ENCODE measurements around the gene GRB14.
A peak's percentile ranks its signal among the peaks of the same experiment; 100 is the strongest.
"Not testable (repeated sequence)": the region's sequence is repeated elsewhere in the genome, so short reads cannot be mapped to it uniquely, and the experiment has no call there.

Gene GRB14

DNA sequence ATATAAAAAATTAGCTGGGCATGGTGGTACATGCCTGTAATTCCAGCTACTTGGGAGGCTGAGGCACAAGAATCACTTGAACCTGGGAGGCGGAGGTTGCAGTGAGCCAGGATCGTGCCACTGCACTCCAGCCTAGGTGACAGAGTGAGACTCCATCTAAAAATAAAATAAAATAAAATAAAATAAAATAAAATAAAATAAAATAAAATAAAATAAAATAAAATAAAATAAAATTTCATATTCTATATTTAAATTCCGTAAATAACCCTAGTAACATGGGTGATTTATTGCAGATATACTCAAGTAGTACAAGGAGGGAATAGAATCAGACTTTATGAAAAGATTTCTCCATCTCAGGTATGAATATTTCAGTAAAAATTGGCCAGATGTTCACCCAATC lies 71.6 kb downstream of the GRB14 start:
- DNase-seq: not testable (repeated sequence)

DNA sequence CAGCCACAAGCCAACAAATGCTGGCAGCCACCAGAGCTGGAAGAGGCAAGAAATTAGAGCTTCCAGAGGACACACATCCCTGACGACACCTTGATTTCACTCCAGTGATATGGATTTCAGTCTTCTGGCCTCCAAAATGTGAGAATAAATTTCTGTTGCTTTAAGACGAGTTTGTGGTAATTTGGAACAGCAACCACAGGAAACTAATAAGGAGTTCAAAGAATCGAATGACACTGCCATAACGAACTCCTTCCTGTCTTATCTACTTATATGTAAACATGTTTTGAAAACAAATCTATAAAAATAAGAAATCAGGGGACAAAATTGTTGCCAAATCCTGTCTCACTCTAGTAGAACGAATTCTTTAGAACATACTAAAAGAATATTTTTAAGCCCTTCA lies 75.8 kb downstream of the GRB14 start:
- no peak for DNase-seq

DNA sequence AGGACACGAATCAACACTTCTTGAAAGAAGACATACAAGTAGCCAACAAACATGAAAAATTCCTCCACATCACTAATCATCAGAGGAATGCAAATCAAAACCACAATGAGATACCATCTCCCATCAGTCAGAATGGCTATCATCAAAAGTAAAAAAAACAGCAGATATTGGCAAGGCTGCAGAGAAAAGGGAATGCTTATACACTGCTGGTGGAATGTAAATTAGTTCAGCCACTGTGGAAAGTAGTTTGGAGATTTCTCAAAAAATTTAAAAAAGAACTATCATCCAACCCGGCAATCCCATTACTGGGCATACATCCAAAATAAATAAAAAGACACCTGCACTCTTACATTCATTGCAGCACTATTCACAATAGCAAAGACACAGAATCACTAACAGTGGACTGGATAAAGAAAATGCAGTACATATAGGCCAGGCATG lies 78.7 kb downstream of the GRB14 start:
- DNase-seq: peak; percentile 28

DNA sequence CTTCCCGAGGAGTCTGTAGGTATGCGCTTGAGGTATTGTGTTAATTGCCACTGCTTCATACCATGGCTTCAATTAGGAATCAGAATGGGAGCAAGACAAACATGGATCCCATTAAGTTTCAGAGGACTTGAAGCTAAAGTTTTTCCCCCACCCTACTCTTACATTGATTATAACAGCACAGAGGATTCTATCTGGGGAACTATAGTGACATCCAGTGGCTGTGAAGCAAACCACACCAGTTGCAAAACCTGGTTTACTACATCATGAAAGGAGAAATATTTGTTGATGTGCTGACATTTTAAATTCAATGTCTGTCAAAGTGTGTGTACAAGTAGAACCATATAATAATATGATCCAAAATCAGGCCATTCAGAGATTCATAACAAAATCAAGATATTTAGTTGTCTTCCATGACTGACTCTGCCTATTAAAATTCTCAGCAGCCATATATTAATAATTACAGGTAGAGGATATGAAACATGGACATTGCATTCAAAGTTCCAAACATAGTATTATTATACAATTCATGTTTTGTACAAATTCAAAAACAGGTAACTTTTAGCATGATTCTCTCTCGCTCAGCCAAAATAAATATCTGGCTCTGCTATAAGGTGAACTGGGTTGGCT lies 82.9 kb downstream of the GRB14 start:
- DNase-seq: peak; percentile 11

DNA sequence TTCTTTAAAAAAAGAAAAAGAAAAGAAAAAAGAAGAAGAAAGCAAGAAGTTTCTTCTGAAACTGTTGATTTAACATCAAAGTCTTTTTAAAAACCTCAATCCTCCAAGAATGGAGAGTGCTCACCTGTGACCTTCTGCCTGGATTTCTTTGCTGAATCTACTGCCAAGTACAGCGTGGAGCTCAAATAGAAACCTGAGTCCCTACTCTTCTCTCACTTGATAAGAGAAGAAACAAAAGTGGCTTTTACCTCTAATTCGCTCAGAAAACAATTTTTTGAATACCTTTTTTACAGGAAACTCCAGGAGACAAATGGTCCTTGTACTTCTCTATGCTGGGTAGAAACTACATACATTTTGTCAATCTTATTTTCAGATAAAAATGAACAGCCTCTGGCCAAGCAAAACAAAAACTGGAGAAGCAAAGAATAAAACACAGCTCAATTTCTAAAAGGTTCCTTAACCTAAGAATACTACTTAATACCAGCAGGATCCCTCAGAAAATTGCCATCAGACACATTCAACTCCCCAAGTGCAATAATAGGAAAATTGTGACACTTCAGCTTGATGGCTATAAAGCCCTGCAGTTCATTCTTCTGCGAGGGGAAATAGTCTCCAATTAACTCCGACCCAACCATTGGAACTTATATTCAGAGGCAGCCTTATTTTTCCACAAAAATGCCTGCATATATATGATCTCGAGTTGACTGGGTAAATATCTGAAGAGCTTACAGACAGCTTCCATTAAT lies 85.8 kb downstream of the GRB14 start:
- DNase-seq: no peak

DNA sequence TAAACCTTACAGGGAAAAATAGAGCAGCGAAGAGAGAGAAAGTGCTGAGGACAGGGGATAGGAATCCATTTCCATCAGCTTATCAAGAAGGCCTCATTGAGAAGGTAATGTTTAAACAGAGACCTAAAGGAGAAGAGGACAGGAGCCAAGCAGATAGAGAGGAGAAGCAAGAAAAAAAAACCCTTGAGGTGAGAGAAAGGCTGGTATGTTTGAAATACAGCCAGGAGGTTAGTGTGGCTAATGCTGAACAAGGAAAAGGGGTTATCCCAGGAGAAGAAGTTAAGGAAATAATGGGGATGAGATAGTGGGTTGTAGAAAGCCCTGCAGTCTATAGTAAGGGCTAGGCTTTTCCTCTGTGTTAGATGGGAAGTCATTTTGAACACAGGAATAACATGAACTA lies 90.8 kb downstream of the GRB14 start:
- DNase-seq: no peak

DNA sequence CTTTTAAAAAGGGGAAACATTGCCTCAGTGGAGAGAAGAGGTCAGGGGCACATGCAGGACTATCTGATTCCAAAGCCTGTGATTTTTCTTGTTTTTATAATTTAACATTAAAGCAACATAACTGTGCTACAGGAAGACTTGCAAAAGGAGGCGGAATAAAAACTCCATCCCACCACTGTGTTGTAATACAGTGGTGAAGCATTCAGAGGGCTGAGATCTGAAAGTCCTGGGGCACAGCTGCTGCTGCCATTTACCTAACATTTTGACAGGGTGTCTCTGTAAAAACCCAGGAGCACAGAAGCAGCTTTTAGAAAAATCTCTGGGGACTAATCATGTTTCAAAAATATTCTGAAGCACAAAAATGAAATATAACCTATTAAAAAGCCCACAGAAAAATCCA lies 97.6 kb downstream of the GRB14 start:
- no peak for DNase-seq

DNA sequence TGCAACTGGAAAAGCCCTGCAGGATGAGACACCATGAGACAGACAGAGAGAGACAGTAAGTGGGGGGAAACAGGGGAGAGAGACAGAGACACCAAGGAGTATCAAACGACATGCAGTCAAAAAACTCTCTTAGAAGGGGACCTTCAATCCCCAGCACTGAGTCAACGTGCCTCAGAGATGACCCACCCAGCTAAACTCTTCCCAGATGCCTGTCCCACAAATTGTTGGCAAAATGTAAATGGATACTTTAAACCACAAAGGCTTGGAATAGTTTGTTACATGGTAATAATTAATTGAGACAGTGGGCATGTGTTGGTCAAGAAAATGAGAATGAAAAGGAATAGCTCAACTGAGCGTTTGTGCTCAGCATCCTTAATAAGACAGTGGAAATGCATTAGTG lies 98.3 kb downstream of the GRB14 start:
- no peak for DNase-seq

DNA sequence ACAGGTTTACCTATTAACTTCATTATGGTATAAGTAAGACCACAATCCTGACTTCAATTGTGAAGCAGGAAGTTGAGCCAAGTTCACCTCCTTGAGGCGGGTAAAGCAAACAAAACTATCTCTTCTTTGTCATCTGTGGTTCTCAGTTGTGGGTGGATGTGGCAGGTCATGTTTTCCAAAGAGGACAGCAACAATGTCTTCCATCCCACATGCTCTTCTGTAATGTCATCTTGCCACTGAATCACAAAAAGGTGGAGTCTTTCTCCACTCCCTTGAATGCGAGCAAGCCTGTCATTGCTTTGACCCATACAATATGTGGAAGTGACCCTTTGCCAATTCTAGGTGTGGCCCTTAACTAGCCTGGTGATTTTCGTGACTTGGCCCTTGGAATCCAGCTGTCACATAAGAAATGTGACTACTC lies 98.7 kb downstream of the GRB14 start:
- no peak for DNase-seq

DNA sequence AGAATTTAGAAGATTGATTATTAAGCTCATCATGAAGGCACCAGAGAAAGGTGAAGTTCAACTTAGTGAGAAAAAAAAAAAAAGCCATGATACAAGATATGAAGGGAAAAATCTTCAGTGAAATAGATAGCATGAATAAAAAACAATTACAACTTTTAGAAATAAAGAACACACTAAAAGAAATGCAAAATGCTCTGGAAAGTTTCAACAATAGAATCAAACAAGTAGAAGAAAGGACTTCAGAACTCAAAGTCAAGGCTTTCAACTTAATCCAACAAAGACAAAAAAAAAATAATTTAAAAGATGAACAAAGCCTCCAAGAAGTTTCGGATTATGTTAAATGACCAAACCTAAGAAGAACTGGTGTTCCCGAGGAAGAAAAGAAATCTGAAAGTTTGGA lies 105.5 kb downstream of the GRB14 start:
- no peak for DNase-seq

DNA sequence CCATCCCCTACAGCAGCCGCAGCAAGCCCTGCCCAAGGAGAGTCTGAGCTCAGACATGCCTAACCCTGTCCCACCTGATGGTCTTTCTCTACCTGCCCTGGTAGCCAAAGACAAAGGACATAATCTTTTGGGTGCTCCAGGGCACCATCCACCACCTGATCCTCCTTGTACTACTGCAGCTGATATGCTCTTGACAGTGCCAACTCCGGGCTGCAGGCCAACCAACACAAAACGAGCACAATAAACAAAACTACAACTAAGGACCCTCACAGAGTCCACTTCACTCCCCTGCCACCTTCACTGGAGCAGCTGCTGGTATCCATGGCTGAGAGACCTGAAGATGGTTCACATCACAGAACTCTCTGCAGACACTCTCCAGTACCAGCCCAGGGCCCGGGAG lies 106.3 kb downstream of the GRB14 start:
- peak; percentile 73 for DNase-seq

DNA sequence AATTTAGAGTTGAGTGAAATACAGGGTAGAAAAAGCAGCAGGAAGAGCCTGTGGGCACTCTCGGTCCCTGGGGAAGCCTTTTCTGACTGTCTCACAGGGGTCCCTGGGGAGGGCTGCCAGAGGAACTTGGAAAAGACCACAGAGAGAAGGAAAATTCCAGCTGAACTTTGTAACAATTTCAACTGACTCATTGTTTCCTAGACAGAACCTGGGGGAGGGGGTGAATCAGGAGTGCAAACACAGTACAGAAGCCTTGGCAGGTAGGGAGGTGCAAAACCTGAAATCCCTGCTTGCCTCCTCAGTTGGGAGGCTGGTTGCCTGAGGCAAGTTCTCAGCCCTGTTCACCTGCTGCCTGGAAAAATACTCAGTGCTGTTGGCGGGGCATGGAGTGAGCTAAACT lies 106.8 kb downstream of the GRB14 start:
- no peak for DNase-seq

DNA sequence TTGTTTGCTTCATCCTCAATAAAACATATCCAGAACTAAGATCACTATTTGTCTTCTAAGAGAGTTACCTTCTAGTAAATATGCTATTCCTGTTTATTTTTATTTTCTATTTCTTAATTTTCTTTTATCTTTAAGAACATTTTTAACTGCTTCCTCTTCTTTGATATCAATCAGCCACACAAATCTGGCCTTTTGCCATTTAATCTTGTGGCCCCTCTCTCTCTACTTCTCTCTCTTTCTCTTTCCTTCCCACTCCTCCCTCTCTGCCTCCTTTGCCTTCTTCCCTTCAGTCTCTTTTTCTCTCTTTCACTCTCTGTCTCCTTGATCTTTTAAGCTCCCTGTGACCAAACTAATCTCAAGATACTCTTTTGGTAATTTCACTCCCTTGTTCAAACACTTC lies 108.4 kb downstream of the GRB14 start:
- DNase-seq: no peak

DNA sequence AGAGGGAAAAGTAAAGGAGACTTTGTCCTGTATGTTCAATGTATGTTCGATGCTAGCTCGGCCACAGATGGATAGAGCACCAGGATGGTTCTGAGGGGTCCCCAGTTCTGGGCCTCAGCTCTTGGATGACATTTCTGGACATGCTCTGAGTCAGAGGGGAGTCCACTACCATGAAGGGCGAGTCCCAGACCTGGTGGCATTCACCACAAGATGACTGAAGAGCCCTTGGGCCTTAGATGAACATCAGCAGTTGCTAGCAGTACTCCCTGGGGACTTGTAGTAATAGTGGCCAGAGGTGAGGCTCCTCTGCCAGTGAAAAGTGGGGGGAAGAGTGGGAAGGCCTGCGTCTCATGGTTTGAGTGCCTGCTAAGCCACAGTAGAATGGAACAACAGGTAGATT lies 109.5 kb downstream of the GRB14 start:
- no peak for DNase-seq

DNA sequence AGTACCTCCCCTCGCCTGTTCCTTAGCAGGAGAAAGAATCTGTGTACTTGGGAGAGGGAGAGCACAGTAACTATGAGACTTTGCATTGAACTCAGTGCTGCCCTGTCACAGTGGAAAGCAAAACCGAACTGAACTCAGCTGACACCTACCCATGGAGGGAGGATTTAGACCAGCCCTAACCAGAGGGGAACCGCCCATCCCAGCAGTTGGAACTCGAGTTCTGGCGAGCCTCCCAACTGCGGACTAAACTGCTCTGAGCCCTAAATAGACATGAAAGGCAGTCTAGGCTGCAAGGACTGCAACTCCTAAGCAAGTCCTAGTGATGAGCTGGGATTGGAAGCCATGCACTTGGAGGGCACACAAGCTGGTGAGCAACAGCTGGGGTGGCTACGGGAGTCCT lies 110.4 kb downstream of the GRB14 start:
- DNase-seq: no peak

DNA sequence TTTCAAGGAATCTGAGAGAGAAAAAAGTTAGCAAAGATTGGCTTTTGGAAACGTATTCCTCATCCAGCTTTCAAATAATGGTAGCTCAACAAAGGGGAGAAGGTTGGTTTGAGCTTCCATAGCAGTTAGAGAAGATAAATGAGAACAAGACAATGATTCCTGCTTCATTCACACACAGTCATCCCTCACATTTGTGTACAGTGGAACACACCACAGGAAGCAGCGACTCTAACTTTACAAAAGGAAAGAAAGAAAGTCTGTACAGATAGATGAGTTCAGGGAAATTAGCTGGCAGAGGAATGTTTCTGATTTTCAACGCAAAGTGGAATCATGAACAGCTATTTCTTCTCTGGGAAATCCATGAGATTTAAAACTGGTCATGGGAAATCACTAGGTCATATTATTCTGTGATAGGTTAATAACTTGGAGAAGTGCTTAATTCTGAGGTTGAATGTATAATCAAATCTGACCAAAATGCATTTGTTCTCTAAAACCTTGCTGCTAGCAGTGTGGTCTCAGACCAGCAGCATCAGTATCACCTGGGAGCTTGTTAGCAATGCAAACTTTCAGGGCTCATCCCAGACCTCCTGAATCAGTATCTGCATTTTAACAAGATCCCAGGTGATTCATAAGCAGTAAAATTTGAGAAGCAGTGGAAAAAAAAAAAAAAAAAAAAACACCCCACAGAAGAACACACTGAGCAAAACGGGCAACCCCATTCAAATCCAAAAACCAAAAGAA lies 112.0 kb downstream of the GRB14 start:
- DNase-seq: no peak

DNA sequence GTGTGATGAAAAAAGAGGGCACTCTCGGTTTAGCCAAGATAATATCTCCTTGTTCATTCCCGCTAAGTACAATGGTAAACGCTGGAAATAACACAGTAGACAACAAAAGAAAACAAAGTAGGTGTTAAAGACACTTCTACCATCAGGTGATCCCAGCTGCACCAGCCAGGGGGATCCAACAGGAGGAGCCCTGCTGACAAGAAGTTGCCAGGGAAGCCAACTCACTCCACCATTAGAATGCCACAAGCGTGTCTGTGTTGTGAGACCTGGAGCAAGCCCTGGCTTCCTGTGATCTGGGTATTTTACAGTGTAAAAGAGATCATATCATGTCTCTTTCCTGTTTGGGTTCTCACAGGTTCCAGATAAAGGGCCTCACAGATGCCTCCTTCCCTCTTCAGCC lies 117.0 kb downstream of the GRB14 start:
- no peak for DNase-seq

DNA sequence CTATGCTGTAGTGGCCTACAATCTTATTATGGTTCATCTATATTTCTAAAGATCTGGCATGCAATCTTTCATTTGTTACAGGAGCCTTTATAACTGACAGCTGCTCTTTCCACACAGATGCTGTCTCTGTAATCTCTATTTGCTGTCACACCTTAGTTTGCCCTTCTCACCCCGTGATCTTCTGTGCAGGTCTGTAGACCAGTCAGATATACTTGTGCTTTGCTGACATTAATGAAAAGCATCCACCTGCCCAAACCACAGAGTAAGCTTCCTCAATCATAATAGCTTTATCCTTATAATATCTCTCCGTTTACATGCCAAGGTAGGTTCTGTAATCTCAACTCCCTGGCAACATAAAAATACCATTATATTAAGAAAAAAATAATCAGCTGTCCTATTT lies 122.4 kb downstream of the GRB14 start:
- no peak for DNase-seq

DNA sequence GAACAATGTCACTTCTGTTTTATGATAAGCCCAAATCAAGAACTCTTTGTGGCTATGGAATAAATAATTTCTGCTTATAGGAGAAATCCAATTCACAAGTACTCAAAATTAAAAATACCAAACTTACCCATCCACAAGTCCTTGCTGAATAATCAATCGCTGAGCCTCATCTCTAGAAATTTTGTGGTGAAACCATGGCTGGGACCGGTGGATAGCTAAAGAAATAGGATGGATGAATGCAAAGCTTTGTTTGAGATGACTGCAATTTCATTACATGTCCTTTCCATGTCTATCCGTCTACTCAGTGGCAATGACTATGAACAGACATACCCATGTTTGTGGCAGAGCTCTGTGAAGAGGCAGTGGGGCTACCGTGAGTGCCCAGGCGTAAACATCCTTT lies 124.4 kb downstream of the GRB14 start:
- no peak for DNase-seq

DNA sequence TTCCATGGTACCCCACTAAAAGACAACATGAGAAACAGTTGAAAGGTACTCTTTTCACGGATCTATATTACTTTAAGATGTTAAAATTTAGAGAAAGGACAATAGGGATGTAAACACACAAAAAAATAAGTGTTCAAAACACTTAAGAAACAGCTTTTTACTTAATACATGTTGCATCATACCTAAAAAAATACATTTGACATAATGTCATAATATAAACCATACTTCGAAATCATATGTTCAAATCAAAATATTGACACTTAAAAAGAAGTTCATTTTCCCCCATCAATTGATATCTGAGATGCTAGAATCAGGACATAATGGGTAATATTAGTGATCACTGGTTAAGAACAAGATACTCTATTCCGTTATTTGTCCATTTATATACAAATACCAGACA lies 124.9 kb downstream of the GRB14 start:
- no peak for DNase-seq

DNA sequence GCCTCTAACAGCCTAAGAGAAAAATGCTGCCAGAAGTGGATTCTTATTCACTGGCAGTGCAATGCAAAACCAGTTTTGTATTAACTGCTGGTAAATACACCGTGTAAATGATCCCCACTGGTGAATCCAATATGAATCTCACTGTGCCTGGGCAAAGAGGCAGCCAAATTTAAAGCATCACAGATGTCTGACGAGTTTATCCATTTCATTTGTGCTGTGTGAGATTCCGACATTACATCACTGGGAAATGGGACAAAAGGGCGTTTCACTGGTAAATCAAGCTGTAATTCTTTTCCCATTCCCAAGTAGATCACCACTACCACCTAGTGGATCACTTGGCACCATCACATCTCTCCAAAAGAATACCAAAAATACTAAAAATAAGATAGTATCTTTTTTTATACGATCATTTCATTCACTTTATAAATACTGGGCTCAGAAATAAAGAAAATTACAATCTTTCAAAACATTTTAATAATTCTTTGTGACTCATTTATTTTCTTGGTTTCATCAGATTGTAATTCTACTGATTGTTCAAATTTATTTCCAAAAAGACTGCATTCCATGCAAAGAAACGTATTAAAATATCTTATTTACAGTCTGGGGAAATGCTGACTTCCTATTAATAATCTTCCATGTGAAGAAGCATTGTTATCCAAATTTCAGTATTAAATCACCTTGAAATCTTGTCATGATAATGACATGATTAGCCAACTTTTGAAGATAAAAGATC lies 125.6 kb downstream of the GRB14 start:
- DNase-seq: no peak

DNA sequence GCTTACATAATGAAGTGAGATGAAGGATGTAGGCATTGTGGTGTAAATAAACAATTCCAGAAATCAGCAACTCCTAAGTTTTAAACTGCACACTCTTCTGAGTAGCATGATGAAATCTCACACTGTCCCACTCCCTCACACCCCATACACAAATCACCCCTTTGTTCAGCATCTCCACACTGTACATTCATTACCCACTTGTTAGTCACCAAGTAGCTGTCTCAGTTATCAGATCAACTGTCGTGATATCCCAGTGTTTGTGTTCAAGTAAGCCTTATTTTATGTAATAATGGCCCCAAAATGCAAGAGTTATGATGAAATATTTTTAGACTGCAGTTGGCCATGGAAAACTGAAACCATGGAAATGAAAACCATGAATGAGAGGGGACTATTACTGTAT lies 135.7 kb downstream of the GRB14 start:
- no peak for DNase-seq

DNA sequence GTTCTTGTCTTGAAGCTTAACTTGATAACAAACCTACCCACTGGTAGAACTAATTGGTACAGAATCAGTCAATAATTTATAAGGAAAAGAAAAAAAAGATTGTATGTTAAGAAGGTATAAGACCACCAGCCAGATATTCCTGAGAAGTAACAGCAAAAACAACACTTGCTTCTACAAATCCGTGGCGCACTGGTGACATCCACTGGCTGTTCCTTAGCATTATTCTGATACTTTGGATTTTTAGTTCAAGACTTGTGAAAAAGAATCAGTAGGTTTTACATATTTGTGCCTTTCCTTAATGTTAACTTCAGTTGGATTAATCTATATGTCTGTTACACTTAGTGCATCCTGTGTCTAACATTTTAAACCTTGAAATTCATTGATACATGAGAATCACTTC lies 141.8 kb downstream of the GRB14 start:
- no peak for DNase-seq

DNA sequence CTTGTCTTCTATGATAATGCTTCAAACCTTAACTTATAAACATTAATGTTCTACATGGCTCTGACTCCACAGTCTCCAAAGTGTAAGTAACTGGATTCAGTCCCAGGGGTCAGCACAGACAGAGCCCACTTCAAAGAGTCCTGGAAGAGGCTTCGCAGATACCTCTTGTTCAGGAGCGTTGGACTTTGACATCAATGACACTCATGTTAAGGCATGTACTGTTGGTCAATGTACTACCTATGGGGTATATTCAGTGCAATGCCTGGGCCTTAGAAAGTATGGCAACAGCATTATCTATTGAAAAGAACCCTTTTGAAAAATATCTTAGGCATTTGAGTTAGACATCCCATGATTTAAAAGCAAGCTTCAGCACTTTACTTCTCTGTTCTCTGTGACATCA lies 143.1 kb downstream of the GRB14 start:
- DNase-seq: no peak

Measured in NCI-H2029 (cell line).